CD4-positive, CD25-positive, alpha-beta regulatory T cell (primary cell): Measurements from ENCODE around the gene DEPDC1. TPM values are rescaled to one million over a fixed set of nuclear protein-coding genes. Genes with fewer than 3 reads are reported as not detected.

Experiments
- ATAC-seq, 2 donors: fragments of 150-1000 bp; cut with Tn5 transposase; one replicate each; pipeline ENCODE4 v1.10.0; 2021; ENCODE audit warnings: low read depth in 2 of 2, moderate number of reproducible peaks in 2 of 2, moderate library complexity in 1 of 2
- DNase-seq, 3 donors: peaks; one replicate each; pipeline versions ENCODE4 v3.0.0 to v3.0.0-alpha.2; 2012 to 2022; ENCODE audit warnings: mixed read lengths in 1 of 3
- H3K27ac ChIP-seq: one replicate; pipeline ENCODE4 v1.7.0; 2013; ENCODE audit warnings: mild to moderate bottlenecking, low read length; ENCODE audit not compliant: insufficient read depth, poor library complexity, severe bottlenecking
- H3K27me3 ChIP-seq: one replicate; pipeline ENCODE4 v1.7.0; 2013; ENCODE audit warnings: low read length; ENCODE audit not compliant: control insufficient read depth, insufficient read depth
- H3K36me3 ChIP-seq: one replicate; pipeline ENCODE4 v1.7.0; 2013; ENCODE audit warnings: mild to moderate bottlenecking, low read length, moderate library complexity; ENCODE audit not compliant: control insufficient read depth, insufficient read depth
- H3K4me1 ChIP-seq: 2 replicates; pipeline ENCODE4 v1.7.0; 2013; ENCODE audit warnings: mild to moderate bottlenecking, low read length; ENCODE audit not compliant: insufficient read depth, control insufficient read depth, poor library complexity, severe bottlenecking
- H3K4me3 ChIP-seq: one replicate; pipeline ENCODE4 v1.7.0; 2013; ENCODE audit warnings: low read depth, mild to moderate bottlenecking, low read length, moderate library complexity
- H3K9me3 ChIP-seq, 2 experiments: 1 replicate in 1 of 2; 2 replicates in 1 of 2; pipeline ENCODE4 v1.7.0; 2013; ENCODE audit warnings: low read length in 2 of 2, mild to moderate bottlenecking in 1 of 2, moderate library complexity in 1 of 2; ENCODE audit not compliant: control insufficient read depth in 2 of 2
- H3K27ac Mint-ChIP-seq, 3 donors: one replicate each; pipeline ENCODE4 v1.8.0; 2020 to 2022; ENCODE audit warnings: mild to moderate bottlenecking in 3 of 3, mixed read lengths in 3 of 3, moderate library complexity in 2 of 3
- H3K27me3 Mint-ChIP-seq: one replicate; pipeline ENCODE4 v1.8.0; 2022; ENCODE audit warnings: mild to moderate bottlenecking, mixed read lengths
- H3K36me3 Mint-ChIP-seq: one replicate; pipeline ENCODE4 v1.8.0; 2020; ENCODE audit warnings: mixed read lengths
- H3K4me1 Mint-ChIP-seq, 4 donors: one replicate each; pipeline ENCODE4 v1.8.0; 2020 to 2022; ENCODE audit warnings: mixed read lengths in 4 of 4, mild to moderate bottlenecking in 1 of 4
- H3K4me3 Mint-ChIP-seq, 4 donors: one replicate each; pipeline ENCODE4 v1.8.0; 2020 to 2022; ENCODE audit warnings: mild to moderate bottlenecking in 4 of 4, mixed read lengths in 4 of 4, moderate library complexity in 3 of 4
- H3K9me3 Mint-ChIP-seq, 7 donors: one replicate each; pipeline ENCODE4 v1.8.0; 2020 to 2022; ENCODE audit warnings: mixed read lengths in 7 of 7, mild to moderate bottlenecking in 3 of 7, moderate library complexity in 2 of 7
- polyA plus RNA-seq, 4 donors: library from polyadenylated mRNA; unstranded; fragments of 300-500 nt; fragmentation: Illumina TruSeq; gene quantifications; one replicate each; pipeline ENCODE4 v1.2.3, GENCODE V29; 2021
- total RNA-seq: library from RNA; stranded (reverse); gene quantifications from one replicate; pipeline ENCODE4 v1.2.3, GENCODE V29; 2022

The DEPDC1 gene
- total and polyA plus RNA-seq, 5 donors from 2014 or later, result 0.39 to 1.1 (median 0.90) TPM; not detected in 1

DNA sequence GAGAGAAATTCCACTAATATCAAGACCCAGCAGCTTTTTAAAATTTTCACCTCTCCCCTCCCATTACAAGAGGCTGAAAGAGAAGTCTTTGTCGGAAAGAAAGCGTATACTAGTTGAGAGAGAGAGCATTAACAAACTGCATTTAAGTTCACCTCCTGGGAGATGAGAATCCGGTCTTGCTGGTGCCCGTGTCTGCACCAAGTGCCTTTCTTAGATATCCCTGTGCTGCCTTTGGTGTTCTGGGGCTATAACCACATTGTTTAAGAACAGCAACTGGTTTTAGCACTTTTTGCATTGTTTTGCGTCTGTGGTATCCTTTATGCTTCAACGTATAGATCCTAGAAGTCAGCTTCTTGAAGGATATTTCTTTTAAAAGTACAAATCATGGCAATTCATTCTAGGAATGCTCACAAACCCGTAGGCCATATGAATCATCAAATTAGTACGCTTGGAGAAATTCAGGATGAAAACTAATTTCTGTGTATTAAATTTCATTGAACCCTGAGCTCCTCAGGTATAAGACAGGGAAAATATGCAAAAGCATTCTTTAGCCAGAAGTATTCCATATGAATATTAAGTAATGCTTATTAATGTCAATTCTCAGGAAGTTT, 43.7 kb downstream of the DEPDC1 start:
- Mint-ChIP-seq H3K9me3 (peaks cover 0 to 4% (median 1%) of the 10 kb centered on the region in 7 donors), H3K4me1 (no peaks in the 10 kb centered on the region), H3K4me3 (no peak overlapping the region), H3K27me3 (peaks cover 7% of the 10 kb centered on the region), H3K36me3 (no peaks in the 10 kb centered on the region), H3K27ac (no peak overlapping the region)
- Histone ChIP-seq H3K4me3 (no peak overlapping the region), H3K27ac (no peak overlapping the region), H3K36me3 (no peaks in the 10 kb centered on the region), H3K4me1 (no peaks in the 10 kb centered on the region), H3K27me3 (no peaks in the 10 kb centered on the region), H3K9me3 (no peaks in the 10 kb centered on the region)
- DNase-seq (no peak), ATAC-seq (no peak)

DNA sequence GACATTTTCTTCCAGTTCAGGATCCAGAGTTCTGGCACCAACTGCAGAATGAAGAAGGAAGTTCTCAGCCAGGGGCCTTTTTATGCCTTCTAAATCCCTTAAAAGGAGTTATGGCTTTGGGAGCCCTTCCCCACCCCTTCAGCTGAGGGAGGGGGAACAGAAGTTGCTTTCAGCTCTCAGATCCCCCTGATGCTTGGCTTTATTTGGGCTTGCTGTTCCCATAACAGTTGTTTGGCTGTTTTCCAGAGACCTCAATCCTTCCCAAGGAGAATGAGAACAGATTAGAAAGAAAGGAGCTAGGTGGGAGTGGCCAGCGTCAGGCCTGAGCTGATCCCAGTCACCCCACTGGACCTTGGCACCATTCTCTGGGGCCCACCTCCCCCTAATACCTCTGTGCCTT, 47.0 kb downstream of the DEPDC1 start, which contains the start of gene RPE65:
Gene RPE65, minus strand, starts transcription at position 54 of the 400 bp plus-strand sequence. Its CDS starts 49 bp downstream, at position 5.
- H3K27ac ChIP-seq, result no peak within 1 kb of the TSS
- H3K4me3 ChIP-seq, result no peak within 1 kb of the TSS
- Mint-ChIP-seq H3K4me1 (no peaks in the 10 kb centered on the region), H3K4me3 (no peak within 1 kb of the TSS), H3K36me3 (no peaks in the 10 kb centered on the region), H3K27me3 (peaks cover 7% of the 10 kb centered on the region), H3K9me3 (peaks cover 0 to 3% (median 0%) of the 10 kb centered on the region in 7 donors), H3K27ac (no peak within 1 kb of the TSS)
- H3K4me1 ChIP-seq, result no peaks in the 10 kb centered on the region
- DNase-seq, result no peak
- no peaks in the 10 kb centered on the region for H3K27me3 ChIP-seq
- H3K9me3 ChIP-seq, result no peaks in the 10 kb centered on the region
- ATAC-seq, result no peak
- H3K36me3 ChIP-seq, result no peaks in the 10 kb centered on the region

DNA sequence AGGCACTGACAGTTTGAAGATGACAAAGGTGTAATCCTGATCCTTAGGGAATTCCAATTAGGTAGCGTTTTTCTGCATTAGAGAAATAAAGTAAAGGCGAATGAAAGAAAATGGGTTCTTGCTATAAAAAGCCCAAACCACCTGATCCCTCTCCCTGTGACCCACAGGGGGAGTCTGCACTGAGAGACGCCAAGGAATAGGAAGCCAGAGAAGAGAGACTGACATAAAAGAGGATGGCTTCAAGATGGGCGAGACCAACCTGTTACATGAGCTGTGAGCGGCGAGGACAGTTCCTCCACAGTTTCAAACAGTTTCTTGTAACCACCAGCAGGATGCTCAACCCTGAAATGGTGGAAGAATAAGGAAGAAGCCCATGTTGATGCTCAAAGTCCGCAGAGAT, 48.5 kb downstream of the DEPDC1 start:
- H3K4me3 Mint-ChIP-seq, result no peak overlapping the region
- H3K4me1 ChIP-seq, result no peaks in the 10 kb centered on the region
- H3K27ac Mint-ChIP-seq, result no peak overlapping the region
- no peaks in the 10 kb centered on the region for H3K27me3 ChIP-seq
- DNase-seq, result no peak
- H3K27me3 Mint-ChIP-seq, result no peaks in the 10 kb centered on the region
- H3K36me3 Mint-ChIP-seq, result no peaks in the 10 kb centered on the region
- no peaks in the 10 kb centered on the region for H3K9me3 ChIP-seq
- H3K27ac ChIP-seq, result no peak overlapping the region
- no peak for ATAC-seq
- H3K36me3 ChIP-seq, result no peaks in the 10 kb centered on the region
- no peaks in the 10 kb centered on the region for H3K4me1 Mint-ChIP-seq
- H3K4me3 ChIP-seq, result no peak overlapping the region
- H3K9me3 Mint-ChIP-seq, result peaks cover 0 to 3% (median 0%) of the 10 kb centered on the region in 7 donors

DNA sequence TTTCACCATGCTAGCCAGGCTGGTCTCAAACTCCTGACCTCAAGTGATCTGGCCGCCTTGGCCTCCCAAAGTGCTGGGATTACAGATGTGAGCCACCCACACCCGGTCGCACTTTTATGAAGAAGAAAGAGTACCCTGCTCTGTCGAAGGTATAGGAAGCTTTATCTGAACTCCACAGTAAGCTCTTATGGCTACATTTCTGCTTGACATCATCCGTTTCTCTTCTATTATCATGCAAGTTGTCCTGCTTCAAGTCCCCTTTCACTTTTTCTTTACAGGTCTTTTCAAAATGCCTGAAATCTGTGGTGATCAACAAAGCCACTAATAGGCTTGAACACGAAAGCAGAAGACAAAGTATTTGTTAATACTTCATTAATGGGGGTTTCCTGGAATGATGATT, 51.2 kb downstream of the DEPDC1 start:
- Histone ChIP-seq H3K4me3 (no peak overlapping the region), H3K9me3 (no peaks in the 10 kb centered on the region), H3K36me3 (no peaks in the 10 kb centered on the region), H3K27me3 (no peaks in the 10 kb centered on the region), H3K27ac (no peak overlapping the region), H3K4me1 (no peaks in the 10 kb centered on the region)
- Mint-ChIP-seq H3K36me3 (no peaks in the 10 kb centered on the region), H3K4me1 (no peaks in the 10 kb centered on the region), H3K27me3 (no peaks in the 10 kb centered on the region), H3K27ac (no peak overlapping the region), H3K9me3 (peaks cover 0 to 3% (median 0%) of the 10 kb centered on the region in 7 donors), H3K4me3 (no peak overlapping the region)
- ATAC-seq (no peak), DNase-seq (no peak)

DNA sequence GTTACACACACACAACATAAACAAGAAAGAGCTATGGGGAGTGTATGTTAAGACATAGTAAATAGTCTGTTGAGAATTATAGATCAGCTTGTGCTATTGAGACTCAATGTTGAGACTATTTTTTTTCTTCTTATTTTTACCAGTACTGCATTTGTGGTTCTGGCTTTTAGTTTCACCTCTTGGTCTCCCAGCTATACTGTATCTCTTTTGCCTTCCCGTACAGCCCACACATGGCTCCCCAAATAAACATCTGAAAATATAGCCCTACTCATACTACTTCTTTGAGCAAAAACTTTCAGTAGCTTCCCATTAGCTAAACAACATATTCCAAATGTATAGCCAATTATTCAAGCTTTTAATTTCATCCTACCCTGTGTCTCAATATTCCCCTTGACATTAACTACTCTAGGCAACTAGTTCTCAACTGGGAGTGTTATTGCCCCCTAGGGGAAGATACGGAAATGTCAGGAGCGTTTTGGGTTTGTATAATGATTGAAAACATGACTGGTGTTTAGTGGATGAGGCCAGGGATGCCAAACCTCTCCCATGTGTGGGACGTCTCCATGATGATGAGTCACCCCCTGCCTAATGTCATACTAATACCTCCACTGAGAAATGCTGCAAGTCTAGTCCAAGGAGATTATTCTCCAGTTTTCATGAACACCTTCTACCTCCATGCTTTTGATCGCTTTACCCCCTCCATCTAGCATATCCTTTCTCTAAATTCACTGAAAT, 53.9 kb downstream of the DEPDC1 start:
- no peak for ATAC-seq
- Histone ChIP-seq H3K4me3 (no peak overlapping the region), H3K27me3 (no peaks in the 10 kb centered on the region), H3K27ac (no peak overlapping the region), H3K4me1 (no peaks in the 10 kb centered on the region), H3K9me3 (no peaks in the 10 kb centered on the region), H3K36me3 (no peaks in the 10 kb centered on the region)
- peak in 1 of 3 donors; percentile 6 for DNase-seq
- no peak overlapping the region for H3K27ac Mint-ChIP-seq
- no peak overlapping the region for H3K4me3 Mint-ChIP-seq
- H3K36me3 Mint-ChIP-seq, result no peaks in the 10 kb centered on the region
- no peaks in the 10 kb centered on the region for H3K9me3 Mint-ChIP-seq
- H3K4me1 Mint-ChIP-seq, result no peaks in the 10 kb centered on the region
- H3K27me3 Mint-ChIP-seq, result no peaks in the 10 kb centered on the region

DNA sequence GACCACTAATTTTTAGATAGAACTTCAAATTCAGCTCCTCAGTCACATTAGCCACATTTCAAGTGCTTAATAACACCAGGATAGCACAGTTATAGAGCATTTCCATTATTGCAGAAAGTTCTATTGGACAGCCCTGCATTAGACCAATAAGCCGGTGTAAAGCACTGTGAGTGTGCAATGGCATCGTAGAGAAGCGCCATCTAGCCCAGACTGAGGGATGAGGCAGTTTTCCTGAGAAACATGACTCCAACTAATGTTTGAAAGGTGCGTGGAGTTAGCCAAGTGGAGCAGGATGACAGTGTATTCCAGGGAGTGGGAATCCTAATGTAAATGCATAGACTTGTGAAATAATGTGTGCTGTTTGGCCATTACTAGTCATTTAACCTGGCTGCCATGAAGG, 54.9 kb downstream of the DEPDC1 start:
- no peaks in the 10 kb centered on the region for H3K27me3 ChIP-seq
- H3K36me3 Mint-ChIP-seq, result no peaks in the 10 kb centered on the region
- H3K9me3 ChIP-seq, result no peaks in the 10 kb centered on the region
- H3K4me1 ChIP-seq, result no peaks in the 10 kb centered on the region
- H3K27me3 Mint-ChIP-seq, result no peaks in the 10 kb centered on the region
- no peak overlapping the region for H3K27ac ChIP-seq
- H3K36me3 ChIP-seq, result no peaks in the 10 kb centered on the region
- H3K27ac Mint-ChIP-seq, result no peak overlapping the region
- H3K9me3 Mint-ChIP-seq, result peaks cover 0 to 1% (median 0%) of the 10 kb centered on the region in 7 donors
- H3K4me3 Mint-ChIP-seq, result no peak overlapping the region
- no peak for DNase-seq
- no peaks in the 10 kb centered on the region for H3K4me1 Mint-ChIP-seq
- no peak overlapping the region for H3K4me3 ChIP-seq
- ATAC-seq, result no peak

DNA sequence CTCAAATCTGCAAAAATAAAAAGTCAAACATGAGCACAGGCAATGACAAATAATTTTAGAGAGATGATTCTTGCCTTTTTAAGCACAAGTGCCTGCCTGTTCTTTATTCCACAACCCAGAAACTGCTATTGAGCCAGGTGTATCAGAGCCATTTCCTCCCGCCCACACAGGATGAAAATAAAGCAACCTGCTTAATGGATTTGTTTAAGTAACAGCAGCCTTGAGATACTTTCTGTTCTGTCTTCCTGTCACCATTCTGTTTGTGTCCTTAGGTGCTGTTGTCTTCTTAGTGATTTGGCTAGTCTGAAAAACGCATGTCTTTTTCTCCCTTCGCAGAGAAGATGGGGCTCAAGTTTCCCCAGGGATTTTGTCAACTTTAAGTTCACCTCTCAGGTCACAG, 58.6 kb downstream of the DEPDC1 start:
- Mint-ChIP-seq H3K27ac (no peak overlapping the region), H3K4me1 (no peaks in the 10 kb centered on the region), H3K4me3 (no peak overlapping the region), H3K36me3 (no peaks in the 10 kb centered on the region), H3K9me3 (peaks cover 0 to 1% (median 0%) of the 10 kb centered on the region in 7 donors), H3K27me3 (no peaks in the 10 kb centered on the region)
- ATAC-seq (no peak), DNase-seq (no peak)
- Histone ChIP-seq H3K9me3 (no peaks in the 10 kb centered on the region), H3K4me3 (no peak overlapping the region), H3K36me3 (no peaks in the 10 kb centered on the region), H3K27ac (no peak overlapping the region), H3K4me1 (no peaks in the 10 kb centered on the region), H3K27me3 (no peaks in the 10 kb centered on the region)

DNA sequence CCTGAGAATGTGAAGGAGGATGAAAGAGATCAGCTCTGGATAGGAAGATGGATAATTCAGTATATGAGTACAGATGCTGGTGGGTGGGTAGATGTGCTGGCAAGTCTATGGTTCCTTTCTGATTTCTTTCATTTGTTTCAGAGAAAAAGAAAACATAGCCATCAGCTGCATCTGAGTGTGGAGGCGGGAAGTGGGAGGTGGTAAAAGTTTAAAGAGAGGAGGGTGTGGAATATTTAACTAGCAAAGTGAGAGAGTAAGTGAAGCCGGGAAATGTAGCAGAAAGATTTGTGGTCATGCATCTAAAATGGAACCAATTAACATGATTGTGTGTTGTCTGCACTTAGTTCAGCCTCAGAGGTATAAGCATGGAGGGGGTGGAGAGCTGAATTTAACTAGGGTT, 63.5 kb downstream of the DEPDC1 start:
- H3K9me3 ChIP-seq, result no peaks in the 10 kb centered on the region
- no peaks in the 10 kb centered on the region for H3K27me3 ChIP-seq
- H3K4me1 ChIP-seq, result no peaks in the 10 kb centered on the region
- Mint-ChIP-seq H3K36me3 (no peaks in the 10 kb centered on the region), H3K27ac (no peak overlapping the region), H3K4me3 (no peak overlapping the region), H3K4me1 (no peaks in the 10 kb centered on the region), H3K9me3 (peaks cover 0 to 1% (median 0%) of the 10 kb centered on the region in 7 donors), H3K27me3 (no peaks in the 10 kb centered on the region)
- no peaks in the 10 kb centered on the region for H3K36me3 ChIP-seq
- ATAC-seq (no peak), DNase-seq (no peak)
- H3K4me3 ChIP-seq, result no peak overlapping the region
- no peak overlapping the region for H3K27ac ChIP-seq
